Measurements from ENCODE around the gene MAP4K2. TPM values are rescaled to one million over a fixed set of nuclear protein-coding genes. Genes with fewer than 3 reads are reported as not detected.
A peak's percentile ranks its signal among the peaks of the same experiment; 100 is the strongest.

Gene MAP4K2
- total and polyA plus RNA-seq, 2 of the 13 experiments (the other 11 are each of a cell fraction or from before 2014, with no cell fraction given): 8.3 to 17.6 TPM

DNA sequence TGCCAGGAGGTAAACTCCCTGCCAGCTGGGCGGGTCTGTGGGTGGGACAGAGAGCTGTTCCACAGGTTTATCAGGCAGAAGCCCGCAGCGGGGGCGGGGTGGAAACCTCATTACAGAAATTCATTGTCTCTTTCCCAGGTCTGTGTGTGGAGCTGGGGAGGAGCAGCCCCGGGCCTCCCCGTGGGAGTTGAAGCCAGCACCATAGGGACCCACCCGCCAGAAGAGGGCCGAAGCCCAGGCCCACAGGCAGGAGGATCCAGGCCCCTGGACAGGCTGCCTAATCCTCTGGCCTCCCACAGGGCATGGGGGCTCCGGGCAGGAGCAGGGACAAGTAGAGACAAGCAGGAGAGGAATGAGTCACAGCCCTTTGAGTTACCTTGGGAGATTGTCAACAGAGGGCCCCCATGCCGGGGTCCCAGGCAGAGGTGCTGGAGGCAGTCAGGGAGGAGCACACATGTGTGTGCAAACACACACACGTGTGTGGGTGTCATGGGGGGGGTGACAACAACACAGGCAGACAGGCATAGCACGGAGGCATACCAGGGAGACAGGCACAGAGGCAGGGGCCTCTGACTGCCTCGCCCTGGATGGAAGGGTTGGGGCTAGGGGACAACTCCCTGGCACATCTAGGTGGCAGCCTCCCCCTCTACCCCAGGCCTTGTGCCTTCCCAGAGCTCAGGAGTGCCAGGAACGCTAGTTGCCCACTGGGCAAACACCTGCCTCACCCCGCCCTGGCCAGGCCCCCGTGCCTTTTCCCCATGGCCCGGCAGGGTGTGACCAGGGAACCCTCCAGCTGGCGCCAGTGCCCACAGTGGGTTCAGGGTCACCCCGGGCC is 40.1 kb upstream of the MAP4K2 start (continued):
- TF ChIP-seq ZBTB40 (IDR thresholded peaks at IDR 0.05) (no peak), ZBTB40 (CRISPR knock-in tag; IDR thresholded peaks at IDR 0.05) (no peak), THRA (CRISPR knock-in tag; IDR thresholded peaks at IDR 0.05; ENCODE audit: borderline replicate concordance) (peak; percentile 42; the same call in 1 of the 2 replicates), MIXL1 (CRISPR knock-in tag; IDR thresholded peaks at IDR 0.05) (no peak; the same call in 1 of the 2 replicates), ZNF615 (CRISPR knock-in tag; IDR thresholded peaks at IDR 0.05; ENCODE audit: borderline replicate concordance) (no peak), MED13 (CRISPR knock-in tag; IDR thresholded peaks at IDR 0.05) (no peak), SALL1 (CRISPR knock-in tag; IDR thresholded peaks at IDR 0.05) (0 out of 2 replicates have a peak, but pooled peaks have one; percentile 18), ZNF607 (CRISPR knock-in tag; IDR thresholded peaks at IDR 0.05; ENCODE audit: borderline replicate concordance) (peak; percentile 64; the same call in 1 of the 2 replicates)
- TF ChIP-seq, protein P1, sequence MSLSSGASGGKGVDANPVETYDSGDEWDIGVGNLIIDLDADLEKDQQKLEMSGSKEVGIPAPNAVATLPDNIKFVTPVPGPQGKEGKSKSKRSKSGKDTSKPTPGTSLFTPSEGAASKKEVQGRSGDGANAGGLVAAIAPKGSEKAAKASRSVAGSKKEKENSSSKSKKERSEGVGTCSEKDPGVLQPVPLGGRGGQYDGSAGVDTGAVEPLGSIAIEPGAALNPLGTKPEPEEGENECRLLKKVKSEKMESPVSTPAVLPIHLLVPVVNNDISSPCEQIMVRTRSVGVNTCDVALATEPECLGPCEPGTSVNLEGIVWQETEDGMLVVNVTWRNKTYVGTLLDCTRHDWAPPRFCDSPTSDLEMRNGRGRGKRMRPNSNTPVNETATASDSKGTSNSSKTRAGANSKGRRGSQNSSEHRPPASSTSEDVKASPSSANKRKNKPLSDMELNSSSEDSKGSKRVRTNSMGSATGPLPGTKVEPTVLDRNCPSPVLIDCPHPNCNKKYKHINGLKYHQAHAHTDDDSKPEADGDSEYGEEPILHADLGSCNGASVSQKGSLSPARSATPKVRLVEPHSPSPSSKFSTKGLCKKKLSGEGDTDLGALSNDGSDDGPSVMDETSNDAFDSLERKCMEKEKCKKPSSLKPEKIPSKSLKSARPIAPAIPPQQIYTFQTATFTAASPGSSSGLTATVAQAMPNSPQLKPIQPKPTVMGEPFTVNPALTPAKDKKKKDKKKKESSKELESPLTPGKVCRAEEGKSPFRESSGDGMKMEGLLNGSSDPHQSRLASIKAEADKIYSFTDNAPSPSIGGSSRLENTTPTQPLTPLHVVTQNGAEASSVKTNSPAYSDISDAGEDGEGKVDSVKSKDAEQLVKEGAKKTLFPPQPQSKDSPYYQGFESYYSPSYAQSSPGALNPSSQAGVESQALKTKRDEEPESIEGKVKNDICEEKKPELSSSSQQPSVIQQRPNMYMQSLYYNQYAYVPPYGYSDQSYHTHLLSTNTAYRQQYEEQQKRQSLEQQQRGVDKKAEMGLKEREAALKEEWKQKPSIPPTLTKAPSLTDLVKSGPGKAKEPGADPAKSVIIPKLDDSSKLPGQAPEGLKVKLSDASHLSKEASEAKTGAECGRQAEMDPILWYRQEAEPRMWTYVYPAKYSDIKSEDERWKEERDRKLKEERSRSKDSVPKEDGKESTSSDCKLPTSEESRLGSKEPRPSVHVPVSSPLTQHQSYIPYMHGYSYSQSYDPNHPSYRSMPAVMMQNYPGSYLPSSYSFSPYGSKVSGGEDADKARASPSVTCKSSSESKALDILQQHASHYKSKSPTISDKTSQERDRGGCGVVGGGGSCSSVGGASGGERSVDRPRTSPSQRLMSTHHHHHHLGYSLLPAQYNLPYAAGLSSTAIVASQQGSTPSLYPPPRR (CRISPR knock-in tag; IDR thresholded peaks at IDR 0.05; ENCODE audit: borderline replicate concordance): peak; percentile 40; the same call in 1 of the 2 replicates
